Upper lobe of right lung (tissue), 1 donor: ENCODE results near the gene SGSM1. TPM values are rescaled to one million over a fixed set of nuclear protein-coding genes. Genes with fewer than 3 reads are reported as not detected.

Source experiments
- ATAC-seq: fragments of 200-7000 bp; cut with Tn5 transposase; one replicate; pipeline ENCODE4 v1.9.1; 2020; ENCODE audit warnings: mild to moderate bottlenecking, moderate library complexity
- DNase-seq: peaks from one replicate; pipeline ENCODE4 v3.0.0-alpha.2; 2020
- H3K27ac ChIP-seq: fragments of 200-600 bp; one replicate; pipeline ENCODE4 v1.8.0; 2022
- H3K27me3 ChIP-seq: fragments of 200-600 bp; one replicate; pipeline ENCODE4 v1.8.0; 2022; ENCODE audit warnings: mild to moderate bottlenecking
- H3K36me3 ChIP-seq: fragments of 200-600 bp; one replicate; pipeline ENCODE4 v1.8.0; 2022
- H3K4me1 ChIP-seq: fragments of 200-600 bp; one replicate; pipeline ENCODE4 v1.8.0; 2022
- H3K4me3 ChIP-seq: fragments of 200-600 bp; one replicate; pipeline ENCODE4 v1.8.0; 2022; ENCODE audit warnings: mild to moderate bottlenecking
- H3K9me3 ChIP-seq: fragments of 200-600 bp; one replicate; pipeline ENCODE4 v1.8.0; 2022
- intact Hi-C: fragments of 100-400 bp; cut with DNase I; formaldehyde crosslinking; loops from one replicate; pipeline ENCODE4 v1.11.0; 2022
- long read RNA-seq: library from polyadenylated mRNA; unstranded; transcript quantifications from one replicate; pipeline ENCODE4 v2.0.0, GENCODE V29; 2021
- total RNA-seq: library from RNA; stranded (reverse); fragmentation: NEBNext Ultra II Directional; extraction: Animal tissue kit (Norgen Biotek cat#: 25700); gene quantifications from one replicate; pipeline ENCODE4 v1.2.1, GENCODE V29; 2021
- TF ChIP-seq, protein P1 (sequence below): fragments of 200-600 bp; IDR thresholded peaks from one replicate; pipeline ENCODE4 v1.8.0; 2022; ENCODE audit warnings: antibody characterized with exemption
- donor health status: DM: no; HTN: yes; CAD: no; lungs with severe emphysema.

Gene SGSM1, protein sequence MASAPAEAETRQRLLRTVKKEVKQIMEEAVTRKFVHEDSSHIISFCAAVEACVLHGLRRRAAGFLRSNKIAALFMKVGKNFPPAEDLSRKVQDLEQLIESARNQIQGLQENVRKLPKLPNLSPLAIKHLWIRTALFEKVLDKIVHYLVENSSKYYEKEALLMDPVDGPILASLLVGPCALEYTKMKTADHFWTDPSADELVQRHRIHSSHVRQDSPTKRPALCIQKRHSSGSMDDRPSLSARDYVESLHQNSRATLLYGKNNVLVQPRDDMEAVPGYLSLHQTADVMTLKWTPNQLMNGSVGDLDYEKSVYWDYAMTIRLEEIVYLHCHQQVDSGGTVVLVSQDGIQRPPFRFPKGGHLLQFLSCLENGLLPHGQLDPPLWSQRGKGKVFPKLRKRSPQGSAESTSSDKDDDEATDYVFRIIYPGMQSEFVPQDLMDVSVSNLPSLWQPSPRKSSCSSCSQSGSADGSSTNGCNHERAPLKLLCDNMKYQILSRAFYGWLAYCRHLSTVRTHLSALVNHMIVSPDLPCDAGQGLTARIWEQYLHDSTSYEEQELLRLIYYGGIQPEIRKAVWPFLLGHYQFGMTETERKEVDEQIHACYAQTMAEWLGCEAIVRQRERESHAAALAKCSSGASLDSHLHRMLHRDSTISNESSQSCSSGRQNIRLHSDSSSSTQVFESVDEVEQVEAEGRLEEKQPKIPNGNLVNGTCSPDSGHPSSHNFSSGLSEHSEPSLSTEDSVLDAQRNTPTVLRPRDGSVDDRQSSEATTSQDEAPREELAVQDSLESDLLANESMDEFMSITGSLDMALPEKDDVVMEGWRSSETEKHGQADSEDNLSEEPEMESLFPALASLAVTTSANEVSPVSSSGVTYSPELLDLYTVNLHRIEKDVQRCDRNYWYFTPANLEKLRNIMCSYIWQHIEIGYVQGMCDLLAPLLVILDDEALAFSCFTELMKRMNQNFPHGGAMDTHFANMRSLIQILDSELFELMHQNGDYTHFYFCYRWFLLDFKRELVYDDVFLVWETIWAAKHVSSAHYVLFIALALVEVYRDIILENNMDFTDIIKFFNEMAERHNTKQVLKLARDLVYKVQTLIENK
- total RNA-seq: 3.8 TPM
- long read RNA-seq, full-length matches to known transcripts: 2 of 9 reads
- long read RNA-seq, partial matches to known transcripts: 5 of 9 reads
- long read RNA-seq, other reads (novel, unspliced or antisense): 2 of 9 reads

DNA sequence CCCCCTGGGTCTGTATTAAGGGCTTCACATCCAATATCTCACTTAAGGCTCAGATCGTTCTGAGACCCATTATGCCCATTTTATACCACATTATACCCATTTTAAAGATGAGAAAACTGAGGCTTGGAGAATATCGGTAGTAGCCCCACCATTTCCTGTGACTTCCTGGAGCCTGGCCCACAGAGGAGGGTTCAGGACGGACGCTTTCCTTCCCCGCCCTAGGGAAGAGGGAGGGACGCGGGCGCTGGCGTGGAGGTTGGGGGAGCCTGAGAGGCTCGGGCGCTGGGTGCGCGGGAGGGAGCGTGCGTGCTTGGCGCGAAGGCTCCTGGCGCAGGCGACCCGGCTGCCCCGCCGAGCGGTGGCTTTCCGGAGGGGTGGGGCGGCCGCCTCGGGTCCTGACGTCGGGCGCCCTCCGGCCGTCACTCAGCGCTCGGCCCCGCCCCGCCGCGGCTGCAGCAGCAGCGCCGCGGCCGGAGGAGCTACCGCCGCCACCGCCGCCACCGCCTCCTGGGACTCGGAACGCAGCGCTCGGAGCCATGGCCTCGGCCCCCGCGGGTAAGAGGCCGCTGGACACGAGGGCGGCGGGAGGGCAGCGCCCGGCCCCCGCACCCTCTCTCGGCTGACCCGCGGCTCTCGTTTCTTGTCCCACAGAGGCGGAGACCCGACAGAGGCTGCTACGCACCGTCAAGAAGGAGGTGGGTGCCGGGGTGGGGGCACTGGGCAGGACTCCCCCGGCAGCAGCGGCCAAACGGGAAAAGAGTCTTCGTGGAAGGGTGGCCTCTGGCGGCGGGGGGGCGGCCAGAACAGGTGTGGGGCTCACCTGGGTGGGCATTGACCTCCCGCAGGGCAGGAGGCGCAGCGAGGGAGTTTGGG, at the start of gene SGSM1:
TSS of gene SGSM1 (plus strand) at position 422 of the 873 bp plus-strand sequence. CDS start at position 537, 115 bp downstream.
- H3K4me3 ChIP-seq: peak within 1 kb of the TSS; percentile 70
- H3K4me1 ChIP-seq: peaks cover 3% of the 10 kb centered on the region
- peak within 1 kb of the TSS; percentile 60 for H3K27ac ChIP-seq
- DNase-seq (peak; percentile 92), ATAC-seq (peak; percentile 96)
- no peaks in the 10 kb centered on the region for H3K27me3 ChIP-seq
- H3K9me3 ChIP-seq: no peaks in the 10 kb centered on the region
- TF ChIP-seq, protein P1, sequence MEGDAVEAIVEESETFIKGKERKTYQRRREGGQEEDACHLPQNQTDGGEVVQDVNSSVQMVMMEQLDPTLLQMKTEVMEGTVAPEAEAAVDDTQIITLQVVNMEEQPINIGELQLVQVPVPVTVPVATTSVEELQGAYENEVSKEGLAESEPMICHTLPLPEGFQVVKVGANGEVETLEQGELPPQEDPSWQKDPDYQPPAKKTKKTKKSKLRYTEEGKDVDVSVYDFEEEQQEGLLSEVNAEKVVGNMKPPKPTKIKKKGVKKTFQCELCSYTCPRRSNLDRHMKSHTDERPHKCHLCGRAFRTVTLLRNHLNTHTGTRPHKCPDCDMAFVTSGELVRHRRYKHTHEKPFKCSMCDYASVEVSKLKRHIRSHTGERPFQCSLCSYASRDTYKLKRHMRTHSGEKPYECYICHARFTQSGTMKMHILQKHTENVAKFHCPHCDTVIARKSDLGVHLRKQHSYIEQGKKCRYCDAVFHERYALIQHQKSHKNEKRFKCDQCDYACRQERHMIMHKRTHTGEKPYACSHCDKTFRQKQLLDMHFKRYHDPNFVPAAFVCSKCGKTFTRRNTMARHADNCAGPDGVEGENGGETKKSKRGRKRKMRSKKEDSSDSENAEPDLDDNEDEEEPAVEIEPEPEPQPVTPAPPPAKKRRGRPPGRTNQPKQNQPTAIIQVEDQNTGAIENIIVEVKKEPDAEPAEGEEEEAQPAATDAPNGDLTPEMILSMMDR: no peak
- H3K36me3 ChIP-seq: no peaks in the 10 kb centered on the region
- intact Hi-C loops: no loop called here

DNA sequence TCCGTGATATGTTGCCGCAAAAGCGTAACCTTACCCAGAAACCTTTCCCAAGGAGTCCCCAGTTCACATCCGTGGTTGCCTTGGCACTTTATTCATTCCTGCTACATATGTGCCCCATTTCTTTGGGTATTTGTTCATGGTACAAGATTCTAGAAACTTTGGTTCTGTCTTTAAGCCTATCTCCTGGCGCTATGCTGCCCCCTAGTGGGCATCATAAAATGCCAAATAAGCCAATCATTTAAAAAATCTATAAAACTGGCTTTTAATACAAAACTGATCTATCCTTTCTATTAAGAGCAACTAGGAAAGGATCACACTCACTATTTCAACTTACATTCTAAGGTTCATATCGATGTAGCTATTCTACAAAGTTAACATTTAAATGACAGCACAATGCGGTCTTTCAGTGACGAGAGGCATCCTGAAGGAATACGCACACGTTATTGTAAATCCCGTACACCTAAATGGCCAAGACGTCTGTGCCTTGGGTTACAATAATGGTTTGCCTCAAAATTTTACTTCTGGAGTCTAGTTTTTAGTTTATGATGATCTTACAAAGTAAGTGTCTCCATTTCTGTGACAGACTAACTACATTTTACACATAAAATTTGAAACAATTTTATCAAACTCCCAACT, 47.7 kb upstream of the SGSM1 start:
- Histone ChIP-seq H3K9me3 (no peaks in the 10 kb centered on the region), H3K36me3 (no peaks in the 10 kb centered on the region), H3K4me3 (no peak overlapping the region), H3K27ac (no peak overlapping the region), H3K4me1 (no peaks in the 10 kb centered on the region), H3K27me3 (no peaks in the 10 kb centered on the region)
- intact Hi-C loops: no loop called here
- TF ChIP-seq, protein P1: peak; percentile 94
- ATAC-seq (peak; percentile 54), DNase-seq (no peak)

DNA sequence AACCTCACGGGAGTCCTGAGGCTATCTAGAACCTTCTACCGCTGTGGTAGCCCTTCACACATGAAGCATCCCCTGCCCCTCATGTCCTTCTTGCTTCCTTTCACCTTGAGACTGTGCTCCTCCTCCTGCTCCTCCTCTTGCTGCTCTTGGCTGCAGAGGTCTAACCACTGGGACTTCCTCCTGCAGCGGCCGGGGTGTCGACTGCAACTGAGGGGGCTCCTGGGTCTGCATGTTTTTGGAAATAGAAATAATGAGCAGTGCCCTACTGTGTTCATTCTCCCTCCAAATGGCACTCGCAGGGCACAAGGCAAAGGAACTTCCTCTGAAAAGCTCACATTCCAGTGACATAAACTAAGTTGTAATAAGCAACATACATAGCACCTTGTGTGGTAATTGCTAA, 46.2 kb upstream of the SGSM1 start:
- TF ChIP-seq, protein P1: no peak
- Histone ChIP-seq H3K36me3 (no peaks in the 10 kb centered on the region), H3K9me3 (no peaks in the 10 kb centered on the region), H3K27ac (no peak overlapping the region), H3K4me1 (no peaks in the 10 kb centered on the region), H3K27me3 (peaks cover 6% of the 10 kb centered on the region), H3K4me3 (no peak overlapping the region)
- no peak for ATAC-seq
- intact Hi-C loops: no loop called here
- DNase-seq: no peak

DNA sequence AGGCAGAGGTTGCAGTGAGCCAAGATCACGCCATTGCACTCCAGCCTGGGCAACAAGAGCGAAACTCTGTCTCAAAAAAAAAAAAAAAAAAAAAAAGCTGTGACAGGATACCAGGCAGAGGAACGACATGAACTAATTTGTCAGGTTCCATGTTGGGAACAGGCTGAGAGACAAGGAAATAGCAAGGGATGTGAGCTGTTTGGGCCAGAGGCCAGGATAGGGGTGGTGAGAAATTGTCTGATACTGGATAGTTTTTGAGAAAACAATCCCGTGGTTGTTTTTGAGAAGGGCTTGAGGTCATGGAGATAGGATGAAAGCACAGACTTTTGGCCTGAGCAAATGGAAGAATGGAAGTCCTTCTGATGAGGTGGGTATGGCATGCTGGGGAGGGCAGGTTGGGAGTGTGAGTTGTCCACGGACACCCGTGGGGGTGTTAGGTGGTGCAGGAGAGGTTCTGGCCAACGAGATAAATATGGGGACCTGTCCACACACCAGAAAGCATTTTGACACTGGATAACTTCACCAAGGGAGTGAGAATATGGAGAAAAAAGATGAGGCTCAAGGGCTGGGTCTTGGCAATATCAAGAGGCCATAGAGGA, 45.2 kb upstream of the SGSM1 start:
- H3K36me3 ChIP-seq: no peaks in the 10 kb centered on the region
- intact Hi-C loops: no loop called here
- no peaks in the 10 kb centered on the region for H3K9me3 ChIP-seq
- DNase-seq: no peak
- H3K4me1 ChIP-seq: no peaks in the 10 kb centered on the region
- TF ChIP-seq, protein P1: no peak
- no peak overlapping the region for H3K4me3 ChIP-seq
- H3K27ac ChIP-seq: no peak overlapping the region
- no peak for ATAC-seq
- peaks cover 6% of the 10 kb centered on the region for H3K27me3 ChIP-seq
